Neutrophil (primary cell): ENCODE data around the gene OTX1.

Experiments
- H3K27ac ChIP-seq: fragments of 200-600 bp; sonication (generic); 2 replicates; pipeline ENCODE4 v1.5.1; 2016; ENCODE audit warnings: mild to moderate bottlenecking, moderate library complexity
- H3K27me3 ChIP-seq: fragments of 200-600 bp; sonication (generic); 2 replicates; pipeline ENCODE4 v1.6.0; 2016; ENCODE audit warnings: mild to moderate bottlenecking
- H3K36me3 ChIP-seq: fragments of 200-600 bp; sonication (generic); 2 replicates; pipeline ENCODE4 v1.5.1; 2017
- H3K4me1 ChIP-seq, 2 experiments: fragments of 200-600 bp in 1 of 2; sonication (generic) in 1 of 2; 1 replicate in 1 of 2; 2 replicates in 1 of 2; pipeline versions ENCODE4 v1.5.1 to v1.6.1; 2013 to 2016; ENCODE audit warnings: low read depth in 1 of 2, low read length in 1 of 2, mild to moderate bottlenecking in 1 of 2, moderate library complexity in 1 of 2; ENCODE audit not compliant: control insufficient read depth in 1 of 2, insufficient read depth in 1 of 2
- H3K4me3 ChIP-seq, 2 experiments: fragments of 200-600 bp in 1 of 2; sonication (generic) in 1 of 2; 1 replicate in 1 of 2; 2 replicates in 1 of 2; pipeline ENCODE4 v1.5.1; 2013 to 2016; ENCODE audit warnings: low read depth in 1 of 2, low read length in 1 of 2, mild to moderate bottlenecking in 1 of 2, moderate library complexity in 1 of 2
- H3K9me3 ChIP-seq: fragments of 200-600 bp; sonication (generic); 2 replicates; pipeline ENCODE4 v1.5.1; 2016
- TF ChIP-seq, protein P1 (sequence below): fragments of 200-600 bp; sonication (generic); IDR thresholded peaks from 2 replicates; pipeline ENCODE4 v1.5.1; 2016; ENCODE audit warnings: antibody characterized with exemption

The OTX1 gene

GRCh38 chr2:63050334-63051041 lies at the start of gene OTX1:
Gene OTX1 (plus strand): TSS chr2:63050830. CDS start chr2:63052991, 2,161 bp downstream.
- Histone ChIP-seq H3K36me3 (no peaks in the 10 kb centered on the region), H3K9me3 (no peaks in the 10 kb centered on the region), H3K27me3 (peaks cover 100% of the 10 kb centered on the region), H3K4me3 (peak within 1 kb of the TSS; percentile 55 to 62), H3K4me1 (peaks cover 82 to 84% of the 10 kb centered on the region in 2 experiments), H3K27ac (no peak within 1 kb of the TSS)
- TF ChIP-seq, protein P1, sequence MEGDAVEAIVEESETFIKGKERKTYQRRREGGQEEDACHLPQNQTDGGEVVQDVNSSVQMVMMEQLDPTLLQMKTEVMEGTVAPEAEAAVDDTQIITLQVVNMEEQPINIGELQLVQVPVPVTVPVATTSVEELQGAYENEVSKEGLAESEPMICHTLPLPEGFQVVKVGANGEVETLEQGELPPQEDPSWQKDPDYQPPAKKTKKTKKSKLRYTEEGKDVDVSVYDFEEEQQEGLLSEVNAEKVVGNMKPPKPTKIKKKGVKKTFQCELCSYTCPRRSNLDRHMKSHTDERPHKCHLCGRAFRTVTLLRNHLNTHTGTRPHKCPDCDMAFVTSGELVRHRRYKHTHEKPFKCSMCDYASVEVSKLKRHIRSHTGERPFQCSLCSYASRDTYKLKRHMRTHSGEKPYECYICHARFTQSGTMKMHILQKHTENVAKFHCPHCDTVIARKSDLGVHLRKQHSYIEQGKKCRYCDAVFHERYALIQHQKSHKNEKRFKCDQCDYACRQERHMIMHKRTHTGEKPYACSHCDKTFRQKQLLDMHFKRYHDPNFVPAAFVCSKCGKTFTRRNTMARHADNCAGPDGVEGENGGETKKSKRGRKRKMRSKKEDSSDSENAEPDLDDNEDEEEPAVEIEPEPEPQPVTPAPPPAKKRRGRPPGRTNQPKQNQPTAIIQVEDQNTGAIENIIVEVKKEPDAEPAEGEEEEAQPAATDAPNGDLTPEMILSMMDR: no peak

GRCh38 chr2:63001576-63001975 lies 49.1 kb upstream of the OTX1 start:
- Histone ChIP-seq H3K27ac (no peak overlapping the region), H3K27me3 (no peaks in the 10 kb centered on the region), H3K36me3 (no peaks in the 10 kb centered on the region), H3K4me1 (no peaks in the 10 kb centered on the region), H3K4me3 (no peak overlapping the region), H3K9me3 (no peaks in the 10 kb centered on the region)
- TF ChIP-seq, protein P1: no peak

- H3K4me3 ChIP-seq: no peak overlapping the region
- no peaks in the 10 kb centered on the region for H3K36me3 ChIP-seq
- no peaks in the 10 kb centered on the region for H3K9me3 ChIP-seq
- no peaks in the 10 kb centered on the region for H3K4me1 ChIP-seq
- H3K27me3 ChIP-seq: no peaks in the 10 kb centered on the region
- TF ChIP-seq, protein P1: no peak
- H3K27ac ChIP-seq: no peak overlapping the region
Measured at GRCh38 chr2:63003351-63003750, 47.3 kb upstream of the OTX1 start.

GRCh38 chr2:63007813-63008458 lies 42.7 kb upstream of the OTX1 start:
- no peaks in the 10 kb centered on the region for H3K9me3 ChIP-seq

DNA sequence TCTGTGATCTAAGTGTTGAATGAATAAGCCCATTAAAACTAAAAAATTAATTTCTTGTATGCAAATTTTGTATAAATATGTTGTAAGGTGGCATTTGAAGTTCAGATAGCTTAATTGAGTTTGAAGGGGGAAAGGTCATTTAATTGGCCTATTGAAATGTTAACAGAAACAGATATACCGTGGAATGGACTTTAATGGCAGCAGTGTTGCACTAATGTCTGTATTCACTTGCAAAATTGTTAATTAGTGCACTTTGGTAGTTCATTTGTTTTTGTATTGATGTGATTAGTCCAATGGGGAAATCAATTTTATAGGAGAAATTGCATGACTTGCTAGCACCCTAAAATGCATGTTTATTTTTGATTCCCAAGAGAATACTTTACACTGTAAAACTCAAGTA lies 41.8 kb upstream of the OTX1 start:
- H3K4me3 ChIP-seq: no peak overlapping the region
- H3K4me1 ChIP-seq: no peaks in the 10 kb centered on the region
- no peaks in the 10 kb centered on the region for H3K9me3 ChIP-seq
- H3K36me3 ChIP-seq: no peaks in the 10 kb centered on the region
- H3K27ac ChIP-seq: no peak overlapping the region
- H3K27me3 ChIP-seq: no peaks in the 10 kb centered on the region
- TF ChIP-seq, protein P1: no peak

More at GRCh38 chr2:63007813-63008458, 42.7 kb upstream of the OTX1 start:
- no peak overlapping the region for H3K27ac ChIP-seq
- no peak overlapping the region for H3K4me3 ChIP-seq
- H3K27me3 ChIP-seq: no peaks in the 10 kb centered on the region
- H3K4me1 ChIP-seq: no peaks in the 10 kb centered on the region
- H3K36me3 ChIP-seq: no peaks in the 10 kb centered on the region
- TF ChIP-seq, protein P1: no peak
